Endothelial cell of umbilical vein (primary cell): ENCODE results near the gene PAFAH2. TPM values are rescaled to one million over a fixed set of nuclear protein-coding genes. Genes with fewer than 3 reads are reported as not detected.

ENCODE experiments used
- BruUV-seq: library from RNA; stranded (reverse); fragments of 400-500 nt; replicated peaks from 2 replicates; lab custom pipeline; 2021; lab: Mats Ljungman, UMichigan
- CTCF ChIA-PET: fragments of 300-600, 350-600 bp; sonication (Branson Sonifier 250); formaldehyde crosslinking; loops from one replicate; lab custom pipeline; 2021; ENCODE audit warnings: antibody characterized with exemption, inconsistent platforms; lab: Charles Lee
- POLR2A ChIA-PET: fragments of 300-600, 350-600 bp; sonication (Branson Sonifier 250); formaldehyde crosslinking; loops from one replicate; lab custom pipeline; 2021; ENCODE audit warnings: antibody characterized with exemption, inconsistent platforms; lab: Charles Lee
- DNase-seq: peaks from one replicate; pipeline ENCODE4 v3.0.0-alpha.2; 2011; ENCODE audit warnings: low read depth, low spot score
- FAIRE-seq: peaks from 2 replicates; lab custom pipeline; 2011; peaks lifted over from hg19 to GRCh38; lab: Jason Lieb, UNC
- H2AFZ ChIP-seq: 2 replicates; pipeline ENCODE4 v1.6.0; 2012; ENCODE audit warnings: low read depth, low read length, control low read depth, inconsistent platforms
- H3K27ac ChIP-seq: 2 replicates; pipeline ENCODE4 v1.5.1; 2011; ENCODE audit warnings: low read depth, mild to moderate bottlenecking, control low read depth, low read length, moderate library complexity; ENCODE audit not compliant: insufficient read depth
- H3K27me3 ChIP-seq, 2 experiments: 2 replicates each; pipeline versions ENCODE4 v1.6.0 to v1.6.1; 2011; ENCODE audit warnings: low read length in 2 of 2, mixed read lengths in 1 of 2; ENCODE audit not compliant: control insufficient read depth in 2 of 2, insufficient read depth in 2 of 2
- H3K36me3 ChIP-seq, 2 experiments: 2 replicates in 1 of 2; 3 replicates in 1 of 2; pipeline ENCODE4 v1.5.1; 2011; ENCODE audit warnings: low read length in 2 of 2, mild to moderate bottlenecking in 1 of 2, moderate library complexity in 1 of 2; ENCODE audit not compliant: control insufficient read depth in 2 of 2, insufficient read depth in 2 of 2; ENCODE audit errors: extremely low read depth in 1 of 2
- H3K4me1 ChIP-seq: 3 replicates; pipeline ENCODE4 v1.5.1; 2011; ENCODE audit warnings: mild to moderate bottlenecking, low read length; ENCODE audit not compliant: control insufficient read depth, insufficient read depth; ENCODE audit errors: extremely low read depth
- H3K4me2 ChIP-seq: 2 replicates; pipeline ENCODE4 v1.6.1; 2011; ENCODE audit warnings: low read length, control low read depth, mixed read lengths; ENCODE audit not compliant: insufficient read depth
- H3K4me3 ChIP-seq, 3 experiments: fragments of 200-600 bp in 1 of 3; sonication (generic), shearing (Covaris generic) in 1 of 3; replicated peaks in 1 of 3; 2 replicates each; pipeline ENCODE4 v1.5.1; 2011 to 2016; ENCODE audit warnings: control low read depth in 3 of 3, low read length in 3 of 3, mild to moderate bottlenecking in 2 of 3, inconsistent platforms in 1 of 3, low read depth in 1 of 3, moderate library complexity in 1 of 3; ENCODE audit not compliant: insufficient read depth in 1 of 3
- H3K79me2 ChIP-seq: 2 replicates; pipeline ENCODE4 v1.6.0; 2012; ENCODE audit warnings: low read length, inconsistent platforms; ENCODE audit not compliant: control insufficient read depth, insufficient read depth
- H3K9ac ChIP-seq: replicated peaks from 2 replicates; pipeline ENCODE3; 2011; ENCODE audit warnings: low read length, control low read depth; ENCODE audit not compliant: insufficient read depth; ENCODE audit errors: extremely low read depth
- H3K9me1 ChIP-seq: replicated peaks from 3 replicates; pipeline ENCODE4 v1.6.0; 2011; ENCODE audit warnings: mild to moderate bottlenecking, low read length; ENCODE audit not compliant: control insufficient read depth, insufficient read depth; ENCODE audit errors: extremely low read depth
- H3K9me3 ChIP-seq: replicated peaks from 2 replicates; pipeline ENCODE4 v1.5.1; 2012; ENCODE audit warnings: low read length, inconsistent platforms; ENCODE audit not compliant: control insufficient read depth, insufficient read depth
- H4K20me1 ChIP-seq: replicated peaks from 2 replicates; pipeline ENCODE3; 2011; ENCODE audit warnings: mild to moderate bottlenecking, low read length; ENCODE audit not compliant: control insufficient read depth, insufficient read depth; ENCODE audit errors: extremely low read depth
- CTCF ChIP-seq, 2 donors: IDR thresholded peaks; 1 replicate in 1 of 2; 2 replicates in 1 of 2; pipeline ENCODE4 v1.5.1; 2011; ENCODE audit warnings: low read length in 2 of 2, mild to moderate bottlenecking in 2 of 2, moderate library complexity in 2 of 2, control low read depth in 1 of 2, inconsistent platforms in 1 of 2, low read depth in 1 of 2; ENCODE audit not compliant: insufficient read depth in 1 of 2; ENCODE audit errors: extremely low read depth in 1 of 2
- EZH2 ChIP-seq: IDR thresholded peaks from 2 replicates; pipeline ENCODE4 v1.6.1; 2012; ENCODE audit warnings: borderline replicate concordance, low read depth, mild to moderate bottlenecking, moderate library complexity, low read length, inconsistent platforms; ENCODE audit not compliant: severe bottlenecking
- FOS ChIP-seq: IDR thresholded peaks from 2 replicates; pipeline ENCODE4 v1.6.1; 2011; ENCODE audit warnings: mild to moderate bottlenecking, low read length, moderate library complexity, borderline replicate concordance; ENCODE audit not compliant: insufficient read depth
- JUN ChIP-seq: IDR thresholded peaks from 2 replicates; pipeline ENCODE4 v1.6.1; 2011; ENCODE audit warnings: borderline replicate concordance, low read depth; ENCODE audit not compliant: insufficient read length, insufficient read depth
- POLR2AphosphoS5 ChIP-seq: IDR thresholded peaks from 2 replicates; pipeline ENCODE4 v1.6.1; 2012; ENCODE audit warnings: low read depth, mild to moderate bottlenecking, control low read depth, low read length, moderate library complexity; ENCODE audit not compliant: insufficient read depth
- dilution Hi-C: fragments of 300-500 bp; cut with MboI; formaldehyde crosslinking; loops from one replicate; pipeline ENCODE4 v1.15.0; 2019; ENCODE audit warnings: low sequenced_read_pairs; ENCODE audit not compliant: extremely low pct_ligation_motif_present
- intact Hi-C: fragments of 100-400 bp; cut with micrococcal nuclease; formaldehyde crosslinking; loops from one replicate; pipeline ENCODE4 v1.10.0; 2022
- polyA plus RNA-seq, 4 experiments: library from polyadenylated mRNA; depleted of rRNA in 3 of 4; stranded (reverse) in 3 of 4; unstranded in 1 of 4; fragments of >200 nt; gene quantifications; 2 replicates each; pipeline versions ENCODE4 v1.2.1 to v1.2.3, GENCODE V29; 2011 to 2012; ENCODE audit warnings: missing spikeins in 1 of 4
- total RNA-seq: library from RNA; stranded (reverse); gene quantifications from 2 replicates; pipeline ENCODE4 v1.2.3, GENCODE V29; 2021

Gene PAFAH2
- total and polyA plus RNA-seq, 2 donors (not counting 3 experiments of a cell fraction or from before 2014, with no cell fraction given) = 6.0 to 6.9 TPM

GRCh38 chr1:25971811-25972180, 26.1 kb downstream of the PAFAH2 start:
- POLR2A ChIA-PET = no interaction called here
- dilution Hi-C loops (no loop called here), intact Hi-C loops (no loop called here)
- CTCF ChIA-PET = no interaction called here
- Histone ChIP-seq H2AFZ (no peak overlapping the region), H3K36me3 (peaks cover 0 to 9% of the 10 kb centered on the region in 2 experiments), H4K20me1 (no peaks in the 10 kb centered on the region), H3K9me1 (no peaks in the 10 kb centered on the region), H3K4me2 (no peak overlapping the region), H3K9ac (no peak overlapping the region), H3K27ac (no peak overlapping the region), H3K4me1 (no peaks in the 10 kb centered on the region), H3K9me3 (no peaks in the 10 kb centered on the region), H3K4me3 (no peak overlapping the region), H3K79me2 (no peaks in the 10 kb centered on the region), H3K27me3 (no peaks in the 10 kb centered on the region)
- TF ChIP-seq JUN (no peak), EZH2 (no peak), FOS (no peak), CTCF (IDR thresholded peaks at IDR 0.05; ENCODE audit: extremely low read depth in 1 of 2, insufficient read depth in 1 of 2, low read depth in 1 of 2, low read length in 2 of 2) (no peak)
- no TSS peak for BruUV-seq
- FAIRE-seq = no peak
- no peak for DNase-seq

DNA sequence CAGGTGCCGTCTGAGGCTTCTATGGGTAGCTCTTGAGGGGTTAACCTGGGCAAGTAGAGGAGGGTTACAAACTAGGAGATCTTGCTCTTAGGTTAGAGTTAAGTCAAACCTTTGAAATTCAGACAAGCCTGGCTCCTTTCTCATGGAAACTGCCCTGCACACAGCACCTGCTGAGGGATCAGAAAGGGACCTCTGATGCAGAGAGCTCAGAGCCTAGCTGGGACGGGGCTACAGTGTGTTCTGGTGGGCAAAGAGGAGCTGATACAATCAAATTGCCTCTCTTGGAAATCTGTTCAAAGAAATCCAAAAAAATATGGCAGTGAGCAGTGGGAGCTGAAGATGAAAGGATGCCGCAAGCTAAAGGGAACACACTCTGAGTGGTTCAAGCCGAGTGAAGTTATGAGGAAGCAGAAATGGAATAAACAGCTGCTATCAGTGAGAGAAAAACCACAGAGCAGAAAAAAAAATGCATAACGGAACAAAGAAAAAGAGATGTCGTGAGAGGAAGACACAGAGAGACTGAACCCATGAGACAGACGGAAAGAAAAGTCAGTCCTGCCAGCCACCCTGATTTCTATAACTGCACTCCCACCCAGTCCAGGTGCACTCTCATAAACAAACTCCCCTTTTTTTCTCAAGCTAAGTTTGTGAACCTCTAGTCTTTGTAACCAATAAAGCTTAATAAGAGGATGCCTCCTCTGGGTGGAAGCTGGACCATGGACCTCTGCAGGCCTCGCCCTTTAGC, 26.6 kb downstream of the PAFAH2 start:
- no peak overlapping the region for H3K9ac ChIP-seq
- no peaks in the 10 kb centered on the region for H3K9me3 ChIP-seq
- DNase-seq = no peak
- dilution Hi-C loops (no loop called here), intact Hi-C loops (no loop called here)
- no peaks in the 10 kb centered on the region for H3K27me3 ChIP-seq
- BruUV-seq = no TSS peak
- no peak overlapping the region for H3K4me3 ChIP-seq
- H3K4me1 ChIP-seq = no peaks in the 10 kb centered on the region
- no peak for FAIRE-seq
- no peak for TF ChIP-seq CTCF (IDR thresholded peaks at IDR 0.05; ENCODE audit: extremely low read depth in 1 of 2, insufficient read depth in 1 of 2, low read depth in 1 of 2, low read length in 2 of 2)
- TF ChIP-seq POLR2AphosphoS5 = no peak
- no peaks in the 10 kb centered on the region for H3K79me2 ChIP-seq
- H4K20me1 ChIP-seq = no peaks in the 10 kb centered on the region
- no peak overlapping the region for H3K27ac ChIP-seq
- no peaks in the 10 kb centered on the region for H3K9me1 ChIP-seq
- no peak overlapping the region for H2AFZ ChIP-seq
- no peak overlapping the region for H3K4me2 ChIP-seq
- H3K36me3 ChIP-seq = peaks cover 0 to 9% of the 10 kb centered on the region in 2 experiments
- ChIA-PET CTCF (interaction anchor here (0.9 kb wide), 1 partner anchor 76 kb away, joined by 3 read pairs; no protein-coding TSS in a partner anchor), POLR2A (no interaction called here)
